ENCODE data around the gene ZNF80. TPM values are rescaled to one million over a fixed set of nuclear protein-coding genes. Genes with fewer than 3 reads are reported as not detected.

Gene ZNF80
- total RNA-seq, 6 experiments from 2014 or later, result not detected

- H3K4me1 ChIP-seq, result no peaks in the 10 kb centered on the region
- no peak overlapping the region for H3K4me3 ChIP-seq
- H3K27me3 ChIP-seq, result no peaks in the 10 kb centered on the region
- peak; percentile 38 to 64 (median 50) for ATAC-seq
- no peaks in the 10 kb centered on the region for H3K36me3 ChIP-seq
- peak overlapping the region in 2 of 3 donors; percentile 4 to 18 for H3K27ac ChIP-seq
- WGBS (ENCODE audit: insufficient coverage, low coverage, low lambda C conversion rate, missing lambda C conversion rate), result 19% methylated on average over 19 of the region's 19 CpGs
- no peak for TF ChIP-seq POLR2A (IDR thresholded peaks at IDR 0.05)
- no peak for TF ChIP-seq CTCF (IDR thresholded peaks at IDR 0.05)
- DNase-seq, result no peak
- intact Hi-C loops (cut with DNase I), result no loop called here
- H3K9me3 ChIP-seq, result no peaks in the 10 kb centered on the region
Observed at GRCh38 chr3:114213627-114214541, 23.5 kb downstream of the ZNF80 start.

DNA sequence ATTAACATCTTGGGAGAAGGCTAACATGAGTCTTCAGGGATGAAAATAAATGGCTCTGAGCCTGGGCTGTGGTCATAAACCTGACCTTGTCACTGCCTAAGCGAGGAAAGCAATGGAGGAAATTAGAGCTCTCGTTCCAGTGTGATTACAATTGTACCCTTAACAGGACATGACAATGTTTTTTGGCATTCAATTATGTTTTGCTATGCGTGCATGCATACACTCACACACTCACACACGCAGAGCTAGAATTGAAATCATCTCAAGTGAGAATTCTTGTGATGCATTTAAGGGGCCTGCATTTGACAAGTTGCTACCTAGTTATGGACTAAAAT, 24.1 kb downstream of the ZNF80 start:
- no peak for DNase-seq
- intact Hi-C loops (cut with DNase I), result no loop called here
- Histone ChIP-seq H3K27me3 (no peaks in the 10 kb centered on the region), H3K4me3 (no peak overlapping the region), H3K9me3 (no peaks in the 10 kb centered on the region), H3K27ac (no peak overlapping the region), H3K36me3 (no peaks in the 10 kb centered on the region), H3K4me1 (no peaks in the 10 kb centered on the region)
- TF ChIP-seq POLR2A (IDR thresholded peaks at IDR 0.05), result no peak
- no peak for TF ChIP-seq CTCF (IDR thresholded peaks at IDR 0.05)
- ATAC-seq, result peak in 3 of 4 donors; percentile 31 to 52 (median 52)
- 26% methylated on average over 4 of the region's 4 CpGs for WGBS (ENCODE audit: insufficient coverage, low coverage, low lambda C conversion rate, missing lambda C conversion rate)

- no peak for TF ChIP-seq POLR2A (IDR thresholded peaks at IDR 0.05)
- no peak for TF ChIP-seq CTCF (IDR thresholded peaks at IDR 0.05)
- ATAC-seq (no peak), DNase-seq (no peak)
- H3K4me3 ChIP-seq, result no peak overlapping the region
- no peaks in the 10 kb centered on the region for H3K27me3 ChIP-seq
- H3K4me1 ChIP-seq, result no peaks in the 10 kb centered on the region
- intact Hi-C loops (cut with DNase I), result no loop called here
- no peak overlapping the region for H3K27ac ChIP-seq
- no peaks in the 10 kb centered on the region for H3K9me3 ChIP-seq
- 47% methylated on average over 4 of the region's 4 CpGs for WGBS (ENCODE audit: insufficient coverage, low coverage, low lambda C conversion rate, missing lambda C conversion rate)
- H3K36me3 ChIP-seq, result no peaks in the 10 kb centered on the region
Observed at GRCh38 chr3:114212646-114213045, 24.7 kb downstream of the ZNF80 start.

- TF ChIP-seq CTCF (IDR thresholded peaks at IDR 0.05) (no peak), POLR2A (IDR thresholded peaks at IDR 0.05) (no peak)
- H3K9me3 ChIP-seq, result no peaks in the 10 kb centered on the region
- H3K36me3 ChIP-seq, result no peaks in the 10 kb centered on the region
- WGBS (ENCODE audit: insufficient coverage, low coverage, low lambda C conversion rate, missing lambda C conversion rate), result 65% methylated on average over 4 of the region's 4 CpGs
- no peaks in the 10 kb centered on the region for H3K4me1 ChIP-seq
- ATAC-seq (no peak), DNase-seq (no peak)
- H3K4me3 ChIP-seq, result no peak overlapping the region
- intact Hi-C loops (cut with DNase I), result no loop called here
- no peak overlapping the region for H3K27ac ChIP-seq
- H3K27me3 ChIP-seq, result no peaks in the 10 kb centered on the region
Observed at GRCh38 chr3:114207768-114208167, 29.6 kb downstream of the ZNF80 start.

Data from right lobe of liver (tissue), 6 donors.